WTC11 (cell line): ENCODE results near the gene CELSR1. TPM values are rescaled to one million over a fixed set of nuclear protein-coding genes. Genes with fewer than 3 reads are reported as not detected.

Experiments
- ATAC-seq: fragments of 200-7000 bp; cut with Tn5 transposase; 2 replicates; pipeline ENCODE4 v1.10.0; 2021; ENCODE audit warnings: mild to moderate bottlenecking, moderate library complexity
- CTCF ChIA-PET: fragments of 300-600 bp; sonication (Branson Sonifier 250); formaldehyde crosslinking; loops from one replicate; lab custom pipeline; 2021; ENCODE audit warnings: antibody characterized with exemption; lab: Charles Lee
- POLR2A ChIA-PET: fragments of 350-600 bp; sonication (Branson Sonifier 250); formaldehyde crosslinking; loops from one replicate; lab custom pipeline; 2021; ENCODE audit warnings: antibody characterized with exemption; lab: Charles Lee
- DNase-seq: peaks from one replicate; pipeline ENCODE4 v3.0.0; 2021; ENCODE audit warnings: low spot score
- H3K27ac Mint-ChIP-seq: 2 replicates; pipeline ENCODE4 v1.8.0; 2021; ENCODE audit warnings: mixed read lengths
- H3K27me3 Mint-ChIP-seq: 2 replicates; pipeline ENCODE4 v1.8.0; 2021; ENCODE audit warnings: low read depth, mild to moderate bottlenecking, moderate library complexity, mixed read lengths
- H3K36me3 Mint-ChIP-seq: 2 replicates; pipeline ENCODE4 v1.8.0; 2021; ENCODE audit warnings: mixed read lengths
- H3K4me1 Mint-ChIP-seq: 2 replicates; pipeline ENCODE4 v1.8.0; 2022; ENCODE audit warnings: mixed read lengths
- H3K4me3 Mint-ChIP-seq: 2 replicates; pipeline ENCODE4 v1.8.0; 2021; ENCODE audit warnings: mild to moderate bottlenecking, moderate library complexity, mixed read lengths
- H3K9me3 Mint-ChIP-seq: 2 replicates; pipeline ENCODE4 v1.8.0; 2021; ENCODE audit warnings: mixed read lengths
- E2F1 ChIP-seq: sonication (generic); formaldehyde crosslinking; IDR thresholded peaks from 2 replicates; pipeline ENCODE4 v1.8.0; 2022; ENCODE audit warnings: mild to moderate bottlenecking, missing genetic modification reagents
- ESRRA ChIP-seq: sonication (generic); formaldehyde crosslinking; IDR thresholded peaks from 2 replicates; pipeline ENCODE4 v1.8.1; 2022; ENCODE audit warnings: mild to moderate bottlenecking, missing genetic modification reagents, borderline replicate concordance
- FOXJ3 ChIP-seq: sonication (generic); formaldehyde crosslinking; IDR thresholded peaks from 2 replicates; pipeline ENCODE4 v1.9.0; 2021; ENCODE audit warnings: missing genetic modification reagents, mild to moderate bottlenecking, borderline replicate concordance
- FOXK1 ChIP-seq: sonication (generic); formaldehyde crosslinking; IDR thresholded peaks from 2 replicates; pipeline ENCODE4 v1.8.0; 2022; ENCODE audit warnings: mild to moderate bottlenecking, moderate library complexity, missing genetic modification reagents
- FOXP1 ChIP-seq: sonication (generic); formaldehyde crosslinking; IDR thresholded peaks from 2 replicates; pipeline ENCODE4 v1.8.0; 2022; ENCODE audit warnings: missing genetic modification reagents, mild to moderate bottlenecking, moderate library complexity, borderline replicate concordance
- GRHL2 ChIP-seq: fragments of 250-450 bp; sonication (Bioruptor Pico); IDR thresholded peaks from 2 replicates; pipeline ENCODE4 v1.8.0; 2022; ENCODE audit warnings: mild to moderate bottlenecking, moderate library complexity; ENCODE audit not compliant: insufficient replicate concordance, severe bottlenecking
- HMGA2 ChIP-seq: fragments of 250-450 bp; sonication (Bioruptor Pico); IDR thresholded peaks from 2 replicates; pipeline ENCODE4 v1.4.0; 2021; ENCODE audit warnings: mild to moderate bottlenecking, moderate library complexity
- IRF2 ChIP-seq: sonication (generic); formaldehyde crosslinking; IDR thresholded peaks from 2 replicates; pipeline ENCODE4 v1.8.0; 2022; ENCODE audit warnings: low read depth, missing genetic modification reagents, borderline replicate concordance
- JAZF1 ChIP-seq: fragments of 250-450 bp; sonication (Bioruptor Pico); IDR thresholded peaks from 2 replicates; pipeline ENCODE4 v1.9.0; 2021; ENCODE audit warnings: moderate library complexity, mild to moderate bottlenecking, inconsistent platforms
- JUN ChIP-seq: sonication (generic); formaldehyde crosslinking; IDR thresholded peaks from 2 replicates; pipeline ENCODE4 v1.8.0; 2023; ENCODE audit warnings: mild to moderate bottlenecking, missing genetic modification reagents
- MXD4 ChIP-seq: fragments of 250-450 bp; sonication (Bioruptor Pico); IDR thresholded peaks from 2 replicates; pipeline ENCODE4 v1.8.0; 2021; ENCODE audit warnings: mild to moderate bottlenecking, moderate library complexity, borderline replicate concordance
- NFATC4 ChIP-seq: fragments of 250-450 bp; sonication (Bioruptor Pico); IDR thresholded peaks from 2 replicates; pipeline ENCODE4 v1.9.0; 2021; ENCODE audit warnings: mild to moderate bottlenecking
- NR3C1 ChIP-seq: sonication (generic); formaldehyde crosslinking; conservative IDR thresholded peaks from 2 replicates; pipeline ENCODE4 v1.8.1; 2023; ENCODE audit warnings: low read depth, mild to moderate bottlenecking, missing genetic modification reagents
- RORB ChIP-seq: fragments of 250-450 bp; sonication (Bioruptor Pico); IDR thresholded peaks from 2 replicates; pipeline ENCODE4 v1.9.0; 2021; ENCODE audit warnings: mild to moderate bottlenecking
- STAT6 ChIP-seq: sonication (generic); formaldehyde crosslinking; conservative IDR thresholded peaks from 2 replicates; pipeline ENCODE4 v1.8.1; 2023; ENCODE audit warnings: mild to moderate bottlenecking, low read depth, missing genetic modification reagents, moderate library complexity
- TEAD1 ChIP-seq: sonication (generic); formaldehyde crosslinking; IDR thresholded peaks from 2 replicates; pipeline ENCODE4 v1.8.0; 2022; ENCODE audit warnings: mild to moderate bottlenecking, missing genetic modification reagents
- total RNA-seq: library from RNA; stranded (reverse); gene quantifications from 3 replicates; pipeline ENCODE4 v1.2.3, GENCODE V29; 2021
- TF ChIP-seq, protein P1 (sequence below): fragments of 250-450 bp; sonication (Bioruptor Pico); IDR thresholded peaks from 2 replicates; pipeline ENCODE4 v1.9.0; 2021; ENCODE audit warnings: mild to moderate bottlenecking
- TF ChIP-seq, protein P2 (sequence below): sonication (generic); formaldehyde crosslinking; IDR thresholded peaks from 2 replicates; pipeline ENCODE4 v1.8.0; 2023; ENCODE audit warnings: mild to moderate bottlenecking, missing genetic modification reagents
- TF ChIP-seq, protein P3 (sequence below): sonication (generic); formaldehyde crosslinking; IDR thresholded peaks from 2 replicates; pipeline ENCODE4 v1.8.1; 2022; ENCODE audit warnings: mild to moderate bottlenecking, moderate library complexity, missing genetic modification reagents
- TF ChIP-seq, protein P4 (sequence below): fragments of 250-450 bp; sonication (Bioruptor Pico); IDR thresholded peaks from 2 replicates; pipeline ENCODE4 v1.9.0; 2021; ENCODE audit warnings: mild to moderate bottlenecking, borderline replicate concordance

The CELSR1 gene
- total RNA-seq, 1 experiment from 2014 or later, result 16.8 TPM

GRCh38 chr22:46419754-46420571 is 117.5 kb downstream of the CELSR1 start (continued):
- TF ChIP-seq FOXP1 (CRISPR knock-in tag), result no peak
- TF ChIP-seq, protein P1, sequence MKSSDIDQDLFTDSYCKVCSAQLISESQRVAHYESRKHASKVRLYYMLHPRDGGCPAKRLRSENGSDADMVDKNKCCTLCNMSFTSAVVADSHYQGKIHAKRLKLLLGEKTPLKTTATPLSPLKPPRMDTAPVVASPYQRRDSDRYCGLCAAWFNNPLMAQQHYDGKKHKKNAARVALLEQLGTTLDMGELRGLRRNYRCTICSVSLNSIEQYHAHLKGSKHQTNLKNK (CRISPR knock-in tag), result no peak
- TF ChIP-seq, protein P2, sequence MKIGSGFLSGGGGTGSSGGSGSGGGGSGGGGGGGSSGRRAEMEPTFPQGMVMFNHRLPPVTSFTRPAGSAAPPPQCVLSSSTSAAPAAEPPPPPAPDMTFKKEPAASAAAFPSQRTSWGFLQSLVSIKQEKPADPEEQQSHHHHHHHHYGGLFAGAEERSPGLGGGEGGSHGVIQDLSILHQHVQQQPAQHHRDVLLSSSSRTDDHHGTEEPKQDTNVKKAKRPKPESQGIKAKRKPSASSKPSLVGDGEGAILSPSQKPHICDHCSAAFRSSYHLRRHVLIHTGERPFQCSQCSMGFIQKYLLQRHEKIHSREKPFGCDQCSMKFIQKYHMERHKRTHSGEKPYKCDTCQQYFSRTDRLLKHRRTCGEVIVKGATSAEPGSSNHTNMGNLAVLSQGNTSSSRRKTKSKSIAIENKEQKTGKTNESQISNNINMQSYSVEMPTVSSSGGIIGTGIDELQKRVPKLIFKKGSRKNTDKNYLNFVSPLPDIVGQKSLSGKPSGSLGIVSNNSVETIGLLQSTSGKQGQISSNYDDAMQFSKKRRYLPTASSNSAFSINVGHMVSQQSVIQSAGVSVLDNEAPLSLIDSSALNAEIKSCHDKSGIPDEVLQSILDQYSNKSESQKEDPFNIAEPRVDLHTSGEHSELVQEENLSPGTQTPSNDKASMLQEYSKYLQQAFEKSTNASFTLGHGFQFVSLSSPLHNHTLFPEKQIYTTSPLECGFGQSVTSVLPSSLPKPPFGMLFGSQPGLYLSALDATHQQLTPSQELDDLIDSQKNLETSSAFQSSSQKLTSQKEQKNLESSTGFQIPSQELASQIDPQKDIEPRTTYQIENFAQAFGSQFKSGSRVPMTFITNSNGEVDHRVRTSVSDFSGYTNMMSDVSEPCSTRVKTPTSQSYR, result no peak
- no peak for TF ChIP-seq HMGA2 (CRISPR knock-in tag)

GRCh38 chr22:46418827-46419226 is 118.6 kb downstream of the CELSR1 start:
- H3K27ac Mint-ChIP-seq, result no peak overlapping the region
- DNase-seq (no peak), ATAC-seq (no peak)
- ChIA-PET POLR2A (no interaction called here), CTCF (interaction anchor here (1.4 to 1.6 kb wide), 2 partner anchors 51 to 123 kb away, joined by 5 read pairs; no protein-coding TSS in a partner anchor)
- no peaks in the 10 kb centered on the region for H3K27me3 Mint-ChIP-seq
- no peaks in the 10 kb centered on the region for H3K4me1 Mint-ChIP-seq
- no peaks in the 10 kb centered on the region for H3K9me3 Mint-ChIP-seq
- H3K4me3 Mint-ChIP-seq, result no peak overlapping the region
- TF ChIP-seq, protein P3, sequence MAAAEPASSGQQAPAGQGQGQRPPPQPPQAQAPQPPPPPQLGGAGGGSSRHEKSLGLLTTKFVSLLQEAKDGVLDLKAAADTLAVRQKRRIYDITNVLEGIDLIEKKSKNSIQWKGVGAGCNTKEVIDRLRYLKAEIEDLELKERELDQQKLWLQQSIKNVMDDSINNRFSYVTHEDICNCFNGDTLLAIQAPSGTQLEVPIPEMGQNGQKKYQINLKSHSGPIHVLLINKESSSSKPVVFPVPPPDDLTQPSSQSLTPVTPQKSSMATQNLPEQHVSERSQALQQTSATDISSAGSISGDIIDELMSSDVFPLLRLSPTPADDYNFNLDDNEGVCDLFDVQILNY (CRISPR knock-in tag), result no peak
- no peak for TF ChIP-seq NFATC4 (CRISPR knock-in tag)
- TF ChIP-seq ESRRA (CRISPR knock-in tag), result no peak
- TF ChIP-seq JAZF1 (CRISPR knock-in tag), result no peak
- no peak for TF ChIP-seq NR3C1 (CRISPR knock-in tag)
- TF ChIP-seq FOXK1, result no peak
- TF ChIP-seq RORB, result no peak
- TF ChIP-seq TEAD1 (CRISPR knock-in tag), result no peak
- TF ChIP-seq GRHL2, result no peak
- no peak for TF ChIP-seq IRF2 (CRISPR knock-in tag)
- TF ChIP-seq MXD4 (CRISPR knock-in tag), result no peak
- no peaks in the 10 kb centered on the region for H3K36me3 Mint-ChIP-seq

DNA sequence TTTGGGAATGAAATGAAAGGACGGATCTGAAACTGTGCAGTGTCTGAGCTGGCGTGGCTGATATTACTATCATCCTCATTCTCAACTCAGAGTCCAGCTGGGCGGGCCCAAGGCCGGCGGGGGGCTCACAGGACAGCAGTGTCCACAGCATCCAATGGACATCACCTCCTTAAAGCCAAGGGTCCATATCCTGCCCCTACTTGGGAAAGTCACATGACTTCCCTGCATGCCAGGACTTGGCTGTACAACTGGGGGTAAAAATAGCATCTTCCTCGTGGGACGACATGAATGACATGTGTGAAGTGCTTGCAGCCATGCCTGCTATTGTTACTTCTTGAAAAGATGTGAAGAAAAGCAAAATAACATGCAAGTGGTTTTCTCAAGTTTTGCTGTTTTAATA is 119.7 kb downstream of the CELSR1 start:
- DNase-seq (no peak), ATAC-seq (no peak)
- no peaks in the 10 kb centered on the region for H3K4me1 Mint-ChIP-seq
- no peaks in the 10 kb centered on the region for H3K27me3 Mint-ChIP-seq
- no peak overlapping the region for H3K4me3 Mint-ChIP-seq
- ChIA-PET POLR2A (no interaction called here), CTCF (interaction anchor here (0.8 to 1.4 kb wide), 2 partner anchors 50 to 124 kb away, joined by 5 read pairs; no protein-coding TSS in a partner anchor)
- H3K36me3 Mint-ChIP-seq, result no peaks in the 10 kb centered on the region
- no peak overlapping the region for H3K27ac Mint-ChIP-seq
- H3K9me3 Mint-ChIP-seq, result no peaks in the 10 kb centered on the region
- no peak for TF ChIP-seq NFATC4 (CRISPR knock-in tag)
- TF ChIP-seq FOXJ3, result no peak
- TF ChIP-seq, protein P4, sequence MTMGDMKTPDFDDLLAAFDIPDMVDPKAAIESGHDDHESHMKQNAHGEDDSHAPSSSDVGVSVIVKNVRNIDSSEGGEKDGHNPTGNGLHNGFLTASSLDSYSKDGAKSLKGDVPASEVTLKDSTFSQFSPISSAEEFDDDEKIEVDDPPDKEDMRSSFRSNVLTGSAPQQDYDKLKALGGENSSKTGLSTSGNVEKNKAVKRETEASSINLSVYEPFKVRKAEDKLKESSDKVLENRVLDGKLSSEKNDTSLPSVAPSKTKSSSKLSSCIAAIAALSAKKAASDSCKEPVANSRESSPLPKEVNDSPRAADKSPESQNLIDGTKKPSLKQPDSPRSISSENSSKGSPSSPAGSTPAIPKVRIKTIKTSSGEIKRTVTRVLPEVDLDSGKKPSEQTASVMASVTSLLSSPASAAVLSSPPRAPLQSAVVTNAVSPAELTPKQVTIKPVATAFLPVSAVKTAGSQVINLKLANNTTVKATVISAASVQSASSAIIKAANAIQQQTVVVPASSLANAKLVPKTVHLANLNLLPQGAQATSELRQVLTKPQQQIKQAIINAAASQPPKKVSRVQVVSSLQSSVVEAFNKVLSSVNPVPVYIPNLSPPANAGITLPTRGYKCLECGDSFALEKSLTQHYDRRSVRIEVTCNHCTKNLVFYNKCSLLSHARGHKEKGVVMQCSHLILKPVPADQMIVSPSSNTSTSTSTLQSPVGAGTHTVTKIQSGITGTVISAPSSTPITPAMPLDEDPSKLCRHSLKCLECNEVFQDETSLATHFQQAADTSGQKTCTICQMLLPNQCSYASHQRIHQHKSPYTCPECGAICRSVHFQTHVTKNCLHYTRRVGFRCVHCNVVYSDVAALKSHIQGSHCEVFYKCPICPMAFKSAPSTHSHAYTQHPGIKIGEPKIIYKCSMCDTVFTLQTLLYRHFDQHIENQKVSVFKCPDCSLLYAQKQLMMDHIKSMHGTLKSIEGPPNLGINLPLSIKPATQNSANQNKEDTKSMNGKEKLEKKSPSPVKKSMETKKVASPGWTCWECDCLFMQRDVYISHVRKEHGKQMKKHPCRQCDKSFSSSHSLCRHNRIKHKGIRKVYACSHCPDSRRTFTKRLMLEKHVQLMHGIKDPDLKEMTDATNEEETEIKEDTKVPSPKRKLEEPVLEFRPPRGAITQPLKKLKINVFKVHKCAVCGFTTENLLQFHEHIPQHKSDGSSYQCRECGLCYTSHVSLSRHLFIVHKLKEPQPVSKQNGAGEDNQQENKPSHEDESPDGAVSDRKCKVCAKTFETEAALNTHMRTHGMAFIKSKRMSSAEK, result no peak
- no peak for TF ChIP-seq JUN
- no peak for TF ChIP-seq STAT6
- no peak for TF ChIP-seq E2F1 (CRISPR knock-in tag)
